GM19324 (cell line): ENCODE results near the gene ACP3.
A peak's percentile ranks its signal among the peaks of the same experiment; 100 is the strongest.

ENCODE experiments used
- ATAC-seq: cut with Tn5 transposase; IDR thresholded peaks from one replicate; pipeline ENCODE4 v1.9.1; 2021; ENCODE audit warnings: mild to moderate bottlenecking, moderate library complexity; ENCODE audit not compliant: unreplicated experiment, low FRiP score

Gene ACP3

GRCh38 chr3:132311841-132312240 is 5.4 kb upstream of the ACP3 start:
- no peak for ATAC-seq

DNA sequence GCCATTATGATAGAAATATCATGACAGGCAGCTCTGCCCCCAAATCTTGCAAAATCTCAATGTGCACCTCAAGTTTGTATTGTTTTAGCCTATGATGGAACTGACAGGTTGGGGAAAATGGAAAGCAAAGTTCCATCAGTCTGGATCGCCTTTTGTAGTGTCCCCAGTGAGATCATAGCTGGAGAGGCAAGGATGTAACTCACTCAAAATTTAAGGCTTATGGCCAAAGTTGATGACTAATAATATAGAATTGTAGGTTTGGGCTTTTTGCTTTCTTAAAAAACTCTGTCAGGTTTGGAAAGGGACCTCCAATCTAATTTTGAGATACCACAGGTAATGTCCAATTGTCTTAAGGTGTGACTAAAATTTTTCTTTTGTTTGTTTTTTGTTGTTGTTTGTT is 1.4 kb upstream of the ACP3 start:
- no peak for ATAC-seq

- no peak for ATAC-seq
These were observed 1.2 kb downstream of the ACP3 start for GRCh38 chr3:132318451-132318850.

DNA sequence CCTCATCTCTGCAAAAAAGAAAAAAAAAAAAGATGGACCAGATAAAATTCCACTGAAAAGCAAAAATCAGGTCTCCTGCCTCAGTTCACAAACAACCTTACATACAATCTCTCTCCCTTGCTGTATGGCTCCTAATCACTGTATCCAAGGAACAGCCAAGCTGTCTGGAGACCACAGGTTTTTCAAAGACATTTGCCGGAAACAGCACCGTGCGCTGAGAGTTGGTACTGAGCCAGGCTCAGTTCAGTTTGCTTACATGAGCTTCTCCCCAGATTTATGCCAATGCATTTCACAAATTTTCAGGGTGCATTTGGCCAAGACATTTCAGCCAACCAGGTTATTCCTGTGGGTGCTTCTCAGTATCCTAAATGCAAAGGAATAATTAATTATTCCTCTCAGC is 4.1 kb downstream of the ACP3 start:
- ATAC-seq = no peak

DNA sequence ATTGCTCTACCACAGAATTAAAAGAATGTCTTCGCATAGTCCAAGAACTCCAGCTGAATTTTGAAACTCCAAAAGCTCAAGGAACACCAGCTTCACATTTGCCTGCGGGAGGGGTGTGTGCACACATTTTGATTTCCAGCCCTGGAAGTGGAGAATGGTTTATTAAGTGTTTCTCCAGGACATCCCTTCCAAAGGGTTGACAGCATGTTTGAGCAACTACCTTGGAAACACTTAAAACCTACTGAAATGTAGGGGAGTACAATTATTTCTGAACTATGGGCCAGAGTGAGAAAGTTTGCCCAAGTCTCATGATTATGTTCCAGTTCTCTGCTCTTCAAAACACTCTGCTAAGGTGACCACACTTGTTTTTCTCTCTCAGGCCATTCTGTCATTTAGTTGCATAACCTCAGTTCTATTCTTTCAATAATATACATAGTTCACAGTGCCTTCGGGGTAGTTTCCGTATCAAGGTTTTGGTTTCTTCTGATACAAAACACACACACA is 7.9 kb downstream of the ACP3 start:
- peak; percentile 58 for ATAC-seq

- peak; percentile 63 for ATAC-seq
These were observed 8.4 kb downstream of the ACP3 start for GRCh38 chr3:132325634-132326033.

GRCh38 chr3:132326251-132326650 is 9.0 kb downstream of the ACP3 start:
- ATAC-seq = peak; percentile 47

DNA sequence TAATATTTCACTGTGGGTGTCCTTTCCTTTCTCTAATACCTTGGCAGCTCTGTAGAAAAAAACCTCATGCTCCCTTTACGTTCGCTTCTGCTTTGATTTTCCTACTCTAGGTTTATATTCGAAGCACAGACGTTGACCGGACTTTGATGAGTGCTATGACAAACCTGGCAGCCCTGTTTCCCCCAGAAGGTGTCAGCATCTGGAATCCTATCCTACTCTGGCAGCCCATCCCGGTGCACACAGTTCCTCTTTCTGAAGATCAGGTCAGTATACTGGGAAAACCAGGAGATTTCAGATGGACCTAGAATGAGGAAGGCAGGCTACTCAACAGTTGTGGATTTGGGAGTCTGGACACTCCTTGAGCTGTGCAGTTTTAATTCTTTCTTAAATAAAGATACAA is 14.9 kb downstream of the ACP3 start:
- ATAC-seq = no peak

DNA sequence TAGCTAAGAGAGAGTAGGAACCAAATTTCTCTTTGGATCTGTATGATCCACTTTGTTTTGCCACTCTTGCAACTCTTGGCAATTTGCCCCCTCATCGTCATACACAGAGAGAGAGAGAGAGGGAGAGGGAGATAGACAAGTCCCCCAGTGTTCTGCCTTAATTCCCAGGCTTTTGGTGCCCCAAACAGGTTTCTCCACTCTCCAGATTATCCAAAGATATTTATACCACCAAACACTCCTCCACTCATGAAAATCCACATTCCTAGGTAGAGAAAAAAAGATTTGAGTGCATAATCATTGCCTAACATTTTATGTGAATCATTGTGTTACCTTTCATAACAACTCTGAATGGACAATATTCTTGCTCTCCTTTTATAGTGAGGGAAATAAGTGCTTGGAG is 15.3 kb downstream of the ACP3 start:
- ATAC-seq = no peak

- ATAC-seq = no peak
These were observed 24.5 kb downstream of the ACP3 start for GRCh38 chr3:132341746-132342145.

DNA sequence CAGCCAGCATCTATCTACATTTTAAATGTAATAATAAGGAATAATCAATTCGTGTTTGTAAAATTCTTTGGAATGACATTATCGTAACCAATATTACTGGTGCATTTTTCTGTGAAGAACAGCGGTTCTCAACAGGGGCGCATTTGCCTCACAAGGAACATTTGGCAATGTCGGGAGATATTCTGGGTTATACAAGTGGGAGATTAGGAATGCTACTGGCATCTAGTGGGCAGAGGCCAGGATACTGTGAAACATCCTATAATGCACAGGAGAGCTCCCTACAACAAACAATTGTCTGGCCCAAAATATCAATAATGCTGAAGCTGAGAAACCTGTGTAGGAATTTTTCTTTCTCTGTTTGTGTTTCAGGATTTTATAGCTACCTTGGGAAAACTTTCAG is 25.0 kb downstream of the ACP3 start:
- no peak for ATAC-seq

DNA sequence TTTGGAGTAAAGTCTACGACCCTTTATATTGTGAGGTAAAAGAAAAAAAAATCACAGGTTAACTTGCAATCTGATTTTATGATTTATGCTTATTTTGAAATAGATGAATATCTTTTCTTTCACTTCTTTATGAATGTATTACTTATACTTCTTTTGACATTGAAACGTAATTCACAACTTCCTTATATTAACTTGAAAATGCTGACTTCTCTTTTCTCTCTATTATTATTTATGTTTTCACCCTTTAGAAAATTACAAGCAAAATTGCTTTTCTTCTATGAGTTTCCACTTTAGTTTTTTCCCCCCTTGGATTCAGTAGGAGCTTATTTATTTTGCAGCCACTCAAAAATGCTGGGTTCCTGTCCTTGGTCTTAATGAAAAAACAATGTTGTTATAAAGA is 25.4 kb downstream of the ACP3 start:
- no peak for ATAC-seq

GRCh38 chr3:132343018-132343612 is 25.9 kb downstream of the ACP3 start:
- no peak for ATAC-seq

- ATAC-seq = no peak
These were observed 27.6 kb downstream of the ACP3 start for GRCh38 chr3:132344666-132345280.

DNA sequence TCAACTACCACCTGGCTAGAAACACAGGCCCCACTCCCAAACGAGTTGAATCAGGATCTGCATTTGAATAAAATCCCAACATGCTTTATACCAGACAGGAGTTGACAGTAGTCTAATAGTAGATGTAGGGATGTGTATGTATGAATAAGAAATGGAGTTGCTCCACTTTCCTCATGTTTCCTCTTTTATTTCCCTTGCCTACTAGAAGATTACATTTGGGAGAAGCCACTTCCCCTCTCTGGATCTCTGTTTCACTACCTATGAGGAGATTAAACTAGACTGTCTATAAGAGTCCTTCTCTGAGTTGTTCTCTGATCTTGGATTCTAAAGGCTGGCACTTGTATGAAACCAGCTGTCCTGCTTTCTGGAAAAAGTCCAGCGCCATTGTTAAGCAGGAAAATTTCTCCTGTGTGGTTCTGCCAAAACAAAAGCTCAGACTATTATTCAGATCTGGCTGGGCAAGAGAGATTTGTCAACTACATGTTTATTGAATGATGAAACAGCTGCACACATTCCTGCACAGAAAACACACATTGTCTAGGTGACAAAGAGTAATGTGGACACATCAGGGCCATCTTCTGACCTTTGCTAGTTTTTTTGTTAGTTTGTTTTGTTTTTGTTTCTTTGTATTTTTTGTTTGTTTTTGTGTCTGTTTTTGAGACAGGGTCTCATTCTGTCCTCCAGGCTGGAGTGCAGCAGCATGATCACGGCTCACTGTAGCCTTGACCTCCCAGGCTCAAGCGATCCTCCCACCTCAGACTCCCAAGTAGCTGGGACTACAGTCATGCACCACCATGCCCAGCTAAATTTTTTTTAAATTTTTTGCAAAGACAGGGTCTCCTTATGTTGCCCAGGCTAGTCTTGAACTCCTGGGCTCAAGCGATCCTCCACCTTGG is 29.9 kb downstream of the ACP3 start:
- no peak for ATAC-seq

DNA sequence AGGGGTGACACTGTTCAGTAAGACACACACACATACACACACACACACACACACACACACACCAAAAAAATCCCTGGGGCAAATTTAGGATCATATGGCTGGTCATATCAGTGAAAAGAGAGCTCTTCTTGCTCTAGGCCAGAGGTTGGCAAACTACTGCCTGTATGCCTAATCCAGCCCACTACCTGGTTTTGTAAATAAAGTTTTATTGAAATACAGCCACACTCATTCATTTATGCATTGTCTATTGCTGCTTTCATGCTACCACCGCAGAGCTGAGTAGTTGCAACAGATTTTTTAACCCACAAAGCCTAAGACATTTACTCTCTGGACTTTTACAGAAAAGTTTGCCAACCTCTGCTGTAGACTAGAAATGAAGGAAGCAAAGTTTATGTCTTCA is 30.6 kb downstream of the ACP3 start:
- ATAC-seq = no peak

DNA sequence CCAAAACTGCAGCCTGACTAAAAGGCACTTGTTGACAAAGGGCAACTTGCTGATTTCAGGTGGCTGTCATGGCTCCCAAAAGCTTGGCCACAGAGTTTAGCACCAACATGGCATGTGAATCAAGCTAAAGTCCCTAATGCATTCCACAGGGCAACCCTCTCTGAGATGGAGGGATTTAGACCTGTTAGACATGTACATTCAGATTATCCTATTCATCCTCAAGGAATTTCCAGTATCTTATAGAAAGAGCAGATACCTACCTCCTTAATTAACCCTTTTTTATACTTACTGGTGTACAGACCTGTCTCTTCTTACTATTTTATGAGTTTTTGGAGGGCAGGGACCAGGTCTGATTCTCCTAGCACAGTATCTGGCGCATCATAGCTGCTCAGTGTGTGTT is 31.3 kb downstream of the ACP3 start:
- ATAC-seq = no peak

DNA sequence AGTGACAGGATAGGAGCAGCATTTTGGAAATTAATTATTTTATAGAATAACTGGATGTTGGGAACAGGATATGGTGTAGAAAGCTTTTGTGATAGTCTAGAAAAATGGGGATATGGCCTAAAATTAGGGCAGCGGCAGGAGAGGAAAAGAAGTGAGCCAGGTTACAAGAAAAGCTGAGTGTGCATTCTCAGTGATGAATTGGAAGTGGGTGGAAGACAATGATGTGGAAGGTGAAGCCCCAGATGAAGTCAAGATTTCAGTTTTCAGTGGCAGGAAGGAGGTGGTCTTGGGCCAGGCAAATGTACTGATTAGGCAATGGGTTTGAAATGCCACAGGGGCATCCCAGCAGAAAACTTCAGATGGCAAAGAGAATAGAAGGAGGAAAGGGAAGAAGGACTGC is 33.6 kb downstream of the ACP3 start:
- no peak for ATAC-seq

GRCh38 chr3:132351222-132351806 is 34.1 kb downstream of the ACP3 start:
- no peak for ATAC-seq

- no peak for ATAC-seq
These were observed 35.4 kb downstream of the ACP3 start for GRCh38 chr3:132352556-132353143.
